ENCODE results near the gene MORF4L1. TPM values are rescaled to one million over a fixed set of nuclear protein-coding genes. Genes with fewer than 3 reads are reported as not detected.

Gene MORF4L1
- total RNA-seq, 4 donors from 2014 or later = 302 to 390 (median 316) TPM

- no peak for TF ChIP-seq CTCF (IDR thresholded peaks at IDR 0.05)
- ATAC-seq (ENCODE audit: low FRiP score) (peak; percentile 28), DNase-seq (ENCODE audit: low spot score) (no peak)
Observed at GRCh38 chr15:78915341-78916087, 42.8 kb downstream of the MORF4L1 start.

- ATAC-seq (ENCODE audit: low FRiP score) (no peak), DNase-seq (ENCODE audit: low spot score) (no peak)
- TF ChIP-seq CTCF (IDR thresholded peaks at IDR 0.05) = no peak
Observed at GRCh38 chr15:78916088-78916487, 43.4 kb downstream of the MORF4L1 start.

GRCh38 chr15:78917888-78918287 lies 45.2 kb downstream of the MORF4L1 start:
- no peak for TF ChIP-seq CTCF (IDR thresholded peaks at IDR 0.05)
- ATAC-seq (ENCODE audit: low FRiP score) = no peak
- no peak for DNase-seq (ENCODE audit: low spot score)

- DNase-seq (ENCODE audit: low spot score) (no peak), ATAC-seq (ENCODE audit: low FRiP score) (no peak)
- TF ChIP-seq CTCF (IDR thresholded peaks at IDR 0.05) = no peak
Observed at GRCh38 chr15:78921517-78921916, 48.8 kb downstream of the MORF4L1 start.

GRCh38 chr15:78921940-78922339 lies 49.2 kb downstream of the MORF4L1 start:
- DNase-seq (ENCODE audit: low spot score) = no peak
- ATAC-seq (ENCODE audit: low FRiP score) = no peak
- no peak for TF ChIP-seq CTCF (IDR thresholded peaks at IDR 0.05)

- DNase-seq (ENCODE audit: low spot score) (no peak), ATAC-seq (ENCODE audit: low FRiP score) (no peak)
- TF ChIP-seq CTCF (IDR thresholded peaks at IDR 0.05) = no peak
Observed at GRCh38 chr15:78922527-78922926, 49.8 kb downstream of the MORF4L1 start.

- no peak for ATAC-seq (ENCODE audit: low FRiP score)
- no peak for TF ChIP-seq CTCF (IDR thresholded peaks at IDR 0.05)
- no peak for DNase-seq (ENCODE audit: low spot score)
Observed at GRCh38 chr15:78923015-78923414, 50.3 kb downstream of the MORF4L1 start.

Measured in omental fat pad (tissue), 4 donors.